Parathyroid adenoma (tissue), 2 donors: ENCODE data around the gene RBKS.

Experiments
- H2AFZ ChIP-seq: fragments of 300-600 bp; sonication (generic); one replicate; pipeline ENCODE4 v1.7.0; 2017; ENCODE audit warnings: antibody characterized with exemption, mild to moderate bottlenecking
- H3K27ac ChIP-seq: fragments of 300-600 bp; sonication (generic); one replicate; pipeline ENCODE4 v1.7.0; 2017
- H3K27me3 ChIP-seq: fragments of 300-600 bp; sonication (generic); one replicate; pipeline ENCODE4 v1.7.0; 2017; ENCODE audit warnings: low read length; ENCODE audit not compliant: control insufficient read depth, insufficient read depth
- H3K36me3 ChIP-seq: fragments of 300-600 bp; sonication (generic); one replicate; pipeline ENCODE4 v1.7.0; 2017; ENCODE audit warnings: low read length; ENCODE audit not compliant: control insufficient read depth, insufficient read depth
- H3K4me1 ChIP-seq: fragments of 300-600 bp; sonication (generic); one replicate; pipeline ENCODE4 v1.7.0; 2017; ENCODE audit warnings: control low read depth
- H3K4me2 ChIP-seq: fragments of 300-600 bp; sonication (generic); one replicate; pipeline ENCODE4 v1.7.0; 2017; ENCODE audit warnings: low read length
- H3K4me3 ChIP-seq: fragments of 300-600 bp; sonication (generic); one replicate; pipeline ENCODE4 v1.7.0; 2017; ENCODE audit warnings: low read depth, low read length
- H3K79me2 ChIP-seq: fragments of 300-600 bp; sonication (generic); one replicate; pipeline ENCODE4 v1.7.0; 2017; ENCODE audit warnings: control low read depth
- H3K9ac ChIP-seq: fragments of 300-600 bp; sonication (generic); one replicate; pipeline ENCODE4 v1.7.0; 2017; ENCODE audit warnings: mild to moderate bottlenecking
- H3K9me3 ChIP-seq: fragments of 300-600 bp; sonication (generic); one replicate; pipeline ENCODE4 v1.7.0; 2017; ENCODE audit warnings: low read length; ENCODE audit not compliant: control insufficient read depth
- TF ChIP-seq, protein P1 (sequence below): fragments of 300-600 bp; sonication (generic); IDR thresholded peaks from one replicate; pipeline ENCODE4 v1.7.0; 2017; ENCODE audit warnings: antibody characterized with exemption, mild to moderate bottlenecking
- donor health status: primary hyperparathyroidism.

The RBKS gene

DNA sequence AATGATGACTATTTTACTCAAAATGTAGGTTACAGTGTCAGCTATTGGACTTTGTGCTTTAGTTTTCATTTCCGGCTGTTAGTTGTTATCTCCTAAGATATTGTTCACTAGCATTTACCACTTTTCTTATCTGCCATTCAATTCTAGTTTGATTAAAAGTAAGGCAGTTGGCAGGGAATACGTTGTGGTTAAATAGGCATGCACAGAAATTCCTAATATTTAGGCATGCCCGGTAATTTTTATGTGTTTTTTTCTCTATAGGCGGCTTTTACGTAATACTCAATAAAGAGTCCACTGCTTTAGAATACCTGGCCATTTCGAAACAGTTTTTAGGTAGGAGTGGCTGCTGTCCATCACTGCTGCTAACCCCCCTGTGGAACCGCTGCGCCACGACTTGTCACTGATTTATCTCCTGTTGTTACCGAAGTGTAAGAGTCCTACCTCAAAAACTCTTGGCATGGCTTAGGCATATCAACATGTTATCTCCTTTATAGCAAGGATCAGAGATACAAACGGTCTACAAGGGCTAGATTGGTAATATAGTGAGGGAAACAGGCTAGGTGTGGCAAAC is 39.8 kb upstream of the RBKS start:
- H3K4me3 ChIP-seq, result no peak overlapping the region
- no peaks in the 10 kb centered on the region for H3K36me3 ChIP-seq
- peaks cover 2% of the 10 kb centered on the region for H3K79me2 ChIP-seq
- H2AFZ ChIP-seq, result no peak overlapping the region
- TF ChIP-seq, protein P1, sequence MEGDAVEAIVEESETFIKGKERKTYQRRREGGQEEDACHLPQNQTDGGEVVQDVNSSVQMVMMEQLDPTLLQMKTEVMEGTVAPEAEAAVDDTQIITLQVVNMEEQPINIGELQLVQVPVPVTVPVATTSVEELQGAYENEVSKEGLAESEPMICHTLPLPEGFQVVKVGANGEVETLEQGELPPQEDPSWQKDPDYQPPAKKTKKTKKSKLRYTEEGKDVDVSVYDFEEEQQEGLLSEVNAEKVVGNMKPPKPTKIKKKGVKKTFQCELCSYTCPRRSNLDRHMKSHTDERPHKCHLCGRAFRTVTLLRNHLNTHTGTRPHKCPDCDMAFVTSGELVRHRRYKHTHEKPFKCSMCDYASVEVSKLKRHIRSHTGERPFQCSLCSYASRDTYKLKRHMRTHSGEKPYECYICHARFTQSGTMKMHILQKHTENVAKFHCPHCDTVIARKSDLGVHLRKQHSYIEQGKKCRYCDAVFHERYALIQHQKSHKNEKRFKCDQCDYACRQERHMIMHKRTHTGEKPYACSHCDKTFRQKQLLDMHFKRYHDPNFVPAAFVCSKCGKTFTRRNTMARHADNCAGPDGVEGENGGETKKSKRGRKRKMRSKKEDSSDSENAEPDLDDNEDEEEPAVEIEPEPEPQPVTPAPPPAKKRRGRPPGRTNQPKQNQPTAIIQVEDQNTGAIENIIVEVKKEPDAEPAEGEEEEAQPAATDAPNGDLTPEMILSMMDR, result no peak
- H3K27ac ChIP-seq, result no peak overlapping the region
- no peaks in the 10 kb centered on the region for H3K27me3 ChIP-seq
- H3K4me2 ChIP-seq, result no peak overlapping the region
- no peaks in the 10 kb centered on the region for H3K4me1 ChIP-seq
- H3K9ac ChIP-seq, result no peak overlapping the region
- H3K9me3 ChIP-seq, result no peaks in the 10 kb centered on the region

DNA sequence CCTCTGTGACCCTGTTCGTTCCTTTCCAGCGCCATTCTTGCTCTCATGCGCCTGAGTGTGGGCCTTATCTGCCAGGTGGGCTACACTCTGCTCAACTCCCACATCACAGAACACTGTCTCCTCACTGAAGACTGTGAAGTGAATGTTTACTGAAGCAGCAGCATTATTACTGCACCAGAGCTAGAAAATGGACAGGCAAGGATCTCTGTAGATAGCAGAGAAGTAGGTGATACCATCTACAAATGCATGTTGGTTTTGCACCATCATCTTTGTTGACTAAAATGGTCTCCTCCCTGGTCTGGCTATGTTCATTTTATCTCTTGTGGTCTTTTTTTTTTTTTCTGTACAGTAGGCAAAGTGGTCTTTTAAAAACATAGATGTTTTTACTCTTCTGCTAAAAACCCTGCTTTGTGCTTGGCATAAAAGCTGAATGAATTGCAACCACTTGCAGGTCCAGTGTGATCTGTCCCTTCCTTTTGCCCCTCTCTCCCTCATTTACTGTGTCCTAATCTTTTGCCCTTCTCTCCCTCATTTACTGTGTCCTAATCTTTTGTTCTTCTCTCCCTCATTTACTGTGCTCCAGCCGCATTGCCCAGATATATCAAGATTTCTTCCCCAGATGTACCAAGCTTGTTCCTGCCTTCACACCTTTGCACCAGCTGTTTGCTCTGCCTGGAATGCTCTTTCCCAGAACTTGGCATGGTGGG is 35.7 kb upstream of the RBKS start:
- Histone ChIP-seq H3K36me3 (no peaks in the 10 kb centered on the region), H2AFZ (no peak overlapping the region), H3K27me3 (no peaks in the 10 kb centered on the region), H3K9ac (no peak overlapping the region), H3K79me2 (no peaks in the 10 kb centered on the region), H3K9me3 (no peaks in the 10 kb centered on the region), H3K4me2 (no peak overlapping the region), H3K4me3 (no peak overlapping the region), H3K4me1 (no peaks in the 10 kb centered on the region), H3K27ac (no peak overlapping the region)
- TF ChIP-seq, protein P1, result no peak

DNA sequence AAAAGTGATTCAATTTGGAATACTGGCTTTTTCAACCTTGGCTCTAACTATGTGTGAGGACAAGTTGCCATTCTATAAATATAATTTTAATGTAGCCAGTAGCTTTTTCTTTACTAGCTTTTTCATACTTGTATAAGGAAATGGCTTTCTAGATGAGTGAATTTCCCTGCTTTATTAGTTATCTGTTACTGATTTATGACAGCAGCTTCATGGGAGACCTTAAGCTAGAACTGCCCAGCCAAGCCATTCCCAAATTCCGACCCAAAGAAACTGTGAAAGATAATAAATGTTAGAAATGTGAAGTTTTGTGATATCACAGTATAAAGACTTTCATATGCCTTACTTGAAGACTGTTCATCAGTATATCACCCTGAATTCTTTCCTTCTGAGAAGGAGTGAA is 32.7 kb upstream of the RBKS start:
- Histone ChIP-seq H3K27me3 (no peaks in the 10 kb centered on the region), H3K79me2 (no peaks in the 10 kb centered on the region), H2AFZ (no peak overlapping the region), H3K4me1 (no peaks in the 10 kb centered on the region), H3K9ac (no peak overlapping the region), H3K36me3 (no peaks in the 10 kb centered on the region), H3K4me2 (no peak overlapping the region), H3K4me3 (no peak overlapping the region), H3K27ac (no peak overlapping the region), H3K9me3 (no peaks in the 10 kb centered on the region)
- TF ChIP-seq, protein P1, result no peak

DNA sequence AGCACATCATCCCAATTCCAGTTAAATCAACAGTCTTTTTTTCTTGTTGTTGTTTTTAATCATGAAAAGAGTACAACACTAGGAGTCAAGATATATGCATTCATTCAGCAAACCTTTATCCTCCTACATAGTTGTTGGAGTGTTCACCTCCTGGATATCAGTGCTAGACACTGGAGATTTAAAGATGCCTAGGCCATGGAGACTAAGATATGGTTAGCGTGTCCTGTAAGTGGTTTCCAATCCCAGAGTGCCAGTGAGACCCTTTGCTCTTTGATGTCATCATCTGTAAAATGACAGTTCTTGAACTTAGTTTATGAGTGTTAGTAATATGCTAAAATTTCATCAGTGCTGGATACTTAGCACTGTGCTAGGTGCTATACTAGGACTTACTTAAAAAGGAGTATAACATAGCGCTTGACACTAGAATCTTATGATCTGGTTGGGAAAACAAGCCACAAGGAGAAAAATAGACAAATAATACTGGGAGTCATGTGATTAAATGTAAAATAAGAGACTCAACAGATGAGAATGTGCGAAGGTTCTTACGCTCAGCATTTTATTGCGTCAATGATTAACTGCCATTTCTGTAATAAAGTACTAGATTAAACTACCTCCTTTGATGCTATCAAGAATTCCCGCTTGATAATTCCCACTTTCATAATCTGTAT is 31.8 kb upstream of the RBKS start:
- Histone ChIP-seq H3K9me3 (no peaks in the 10 kb centered on the region), H3K4me2 (no peak overlapping the region), H3K4me1 (no peaks in the 10 kb centered on the region), H3K36me3 (no peaks in the 10 kb centered on the region), H2AFZ (no peak overlapping the region), H3K27me3 (no peaks in the 10 kb centered on the region), H3K27ac (no peak overlapping the region), H3K9ac (no peak overlapping the region), H3K79me2 (no peaks in the 10 kb centered on the region), H3K4me3 (no peak overlapping the region)
- TF ChIP-seq, protein P1, result no peak
